GM12891 (cell line): ENCODE data around the gene NDC1.

Source experiments
- POLR2A ChIP-seq: IDR thresholded peaks from 2 replicates; pipeline ENCODE4 v1.6.1; 2011; ENCODE audit warnings: low read depth, low read length, control low read depth
- TAF1 ChIP-seq: IDR thresholded peaks from 2 replicates; pipeline ENCODE4 v1.6.1; 2011; ENCODE audit warnings: low read depth, low read length, control low read depth

DNA sequence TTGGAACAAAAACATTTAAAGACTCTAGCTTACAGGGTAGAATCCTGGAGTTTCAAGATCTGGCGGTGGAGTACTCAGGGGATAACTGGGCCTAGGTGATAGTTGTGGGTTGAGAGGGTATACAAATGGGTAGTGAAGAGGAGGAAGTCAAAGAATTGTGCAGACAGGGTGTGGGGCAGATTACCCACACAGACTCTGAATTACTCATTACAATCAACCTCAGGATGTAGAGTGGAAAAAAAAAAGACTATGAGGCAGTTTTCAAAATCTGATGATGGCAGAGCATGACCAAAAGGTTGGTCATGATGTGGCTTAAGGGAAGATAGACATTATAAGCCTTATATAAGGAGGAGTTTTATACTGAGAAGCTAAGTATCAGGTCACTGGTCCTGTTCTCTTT lies 55.0 kb downstream of the NDC1 start:
- TF ChIP-seq POLR2A: no peak
- TF ChIP-seq TAF1: no peak
